B cell (primary cell): ENCODE results near the gene KRT82. TPM values are rescaled to one million over a fixed set of nuclear protein-coding genes. Genes with fewer than 3 reads are reported as not detected.

Experiments used
- ATAC-seq: fragments of 200-7000 bp; cut with Tn5 transposase; one replicate; pipeline ENCODE4 v1.10.0; 2021; ENCODE audit warnings: low read depth, mild to moderate bottlenecking, moderate number of reproducible peaks, moderate library complexity
- CTCF ChIA-PET: fragments of 350-600 bp; sonication (Branson Sonifier 250); formaldehyde crosslinking; loops from one replicate; lab custom pipeline; 2021; ENCODE audit warnings: antibody characterized with exemption, inconsistent platforms; lab: Charles Lee
- POLR2A ChIA-PET: fragments of 350-600 bp; sonication (Branson Sonifier 250); formaldehyde crosslinking; loops from one replicate; lab custom pipeline; 2021; ENCODE audit warnings: antibody characterized with exemption; lab: Charles Lee
- DNase-seq: peaks from one replicate; pipeline ENCODE4 v3.0.0; 2013
- H2AFZ ChIP-seq: 2 replicates; pipeline ENCODE4 v1.6.1; 2012; ENCODE audit warnings: mild to moderate bottlenecking, low read depth, low read length; ENCODE audit not compliant: insufficient read depth, poor library complexity, severe bottlenecking
- H3K27ac ChIP-seq, 2 donors: 1 replicate in 1 of 2; 2 replicates in 1 of 2; pipeline ENCODE4 v1.5.1; 2012 to 2013; ENCODE audit warnings: low read length in 2 of 2, mild to moderate bottlenecking in 2 of 2, moderate library complexity in 1 of 2
- H3K27me3 ChIP-seq, 4 experiments: fragments of 200-600 bp in 1 of 4; sonication (generic) in 1 of 4; replicated peaks in 1 of 4; 1 replicate in 2 of 4; 2 replicates in 2 of 4; pipeline versions ENCODE4 v1.6.1 to v1.7.0; 2013 to 2016; ENCODE audit warnings: low read length in 3 of 4, mild to moderate bottlenecking in 2 of 4, mixed read lengths in 1 of 4, moderate library complexity in 1 of 4; ENCODE audit not compliant: insufficient read depth in 4 of 4, control insufficient read depth in 3 of 4; ENCODE audit errors: control extremely low read depth in 1 of 4
- H3K36me3 ChIP-seq, 2 experiments: replicated peaks in 1 of 2; 1 replicate in 1 of 2; 2 replicates in 1 of 2; pipeline versions ENCODE4 v1.6.1 to v1.7.1; 2013; ENCODE audit warnings: low read length in 1 of 2; ENCODE audit not compliant: insufficient read depth in 2 of 2, control insufficient read depth in 1 of 2; ENCODE audit errors: control extremely low read depth in 1 of 2, extremely low read depth in 1 of 2
- H3K4me1 ChIP-seq, 2 donors: fragments of 200-600 bp in 1 of 2; sonication (generic) in 1 of 2; 1 replicate in 1 of 2; 2 replicates in 1 of 2; pipeline versions ENCODE4 v1.5.1 to v1.6.1; 2013 to 2017; ENCODE audit warnings: low read length in 2 of 2; ENCODE audit not compliant: control insufficient read depth in 2 of 2, insufficient read depth in 2 of 2
- H3K4me2 ChIP-seq: replicated peaks from 2 replicates; pipeline ENCODE3; 2012; ENCODE audit warnings: mild to moderate bottlenecking, low read depth, low read length; ENCODE audit not compliant: poor library complexity, severe bottlenecking
- H3K4me3 ChIP-seq, 5 experiments: fragments of 200-600 bp in 1 of 5; sonication (generic) in 1 of 5; 1 replicate in 3 of 5; 2 replicates in 2 of 5; pipeline versions ENCODE4 v1.5.1 to v1.7.0; 2011 to 2016; ENCODE audit warnings: low read length in 4 of 5, mild to moderate bottlenecking in 4 of 5, low read depth in 2 of 5, control low read depth in 1 of 5, moderate library complexity in 1 of 5; ENCODE audit not compliant: insufficient read depth in 1 of 5; ENCODE audit errors: control extremely low read depth in 1 of 5, extremely low read depth in 1 of 5
- H3K79me2 ChIP-seq: fragments of 200-600 bp; sonication (generic); one replicate; pipeline ENCODE4 v1.6.0; 2016; ENCODE audit warnings: low read length; ENCODE audit not compliant: control insufficient read depth, insufficient read depth
- H3K9ac ChIP-seq: fragments of 200-600 bp; sonication (generic); 2 replicates; pipeline ENCODE4 v1.6.1; 2017; ENCODE audit warnings: mild to moderate bottlenecking, low read length, moderate library complexity
- H3K9me3 ChIP-seq, 3 donors: one replicate each; pipeline versions ENCODE4 v1.6.1 to v1.7.1; 2013; ENCODE audit warnings: low read length in 2 of 3; ENCODE audit not compliant: control insufficient read depth in 2 of 3, insufficient read depth in 1 of 3; ENCODE audit errors: control extremely low read depth in 1 of 3
- H4K20me1 ChIP-seq: 2 replicates; pipeline ENCODE4 v1.6.0; 2012; ENCODE audit warnings: mild to moderate bottlenecking, low read length; ENCODE audit not compliant: insufficient read depth, control insufficient read depth, poor library complexity, severe bottlenecking
- H3K27ac Mint-ChIP-seq: one replicate; pipeline ENCODE4 v1.8.0; 2021; ENCODE audit warnings: mixed read lengths
- H3K27me3 Mint-ChIP-seq: one replicate; pipeline ENCODE4 v1.8.0; 2021; ENCODE audit warnings: mixed read lengths
- H3K4me1 Mint-ChIP-seq: one replicate; pipeline ENCODE4 v1.8.0; 2021; ENCODE audit warnings: mixed read lengths
- H3K4me3 Mint-ChIP-seq: one replicate; pipeline ENCODE4 v1.8.0; 2021; ENCODE audit warnings: mixed read lengths
- H3K9me3 Mint-ChIP-seq: one replicate; pipeline ENCODE4 v1.8.0; 2022; ENCODE audit warnings: mixed read lengths; ENCODE audit not compliant: insufficient read depth
- EZH2 ChIP-seq: IDR thresholded peaks from 2 replicates; pipeline ENCODE4 v1.6.1; 2012; ENCODE audit warnings: borderline replicate concordance, low read depth, mild to moderate bottlenecking, moderate library complexity, low read length; ENCODE audit not compliant: insufficient read depth, poor library complexity, severe bottlenecking
- WGBS: methylation state at CpG from one replicate; pipeline ENCODE4 v1.1.5; 2013; ENCODE audit warnings: missing lambda C conversion rate; ENCODE audit not compliant: insufficient coverage; 5-methylcytosine and 5-hydroxymethylcytosine counted together
- intact Hi-C: fragments of 100-400 bp; cut with micrococcal nuclease; formaldehyde crosslinking; loops from one replicate; pipeline ENCODE4 v1.10.0; 2022
- polyA plus RNA-seq: library from polyadenylated mRNA; depleted of rRNA; stranded (reverse); fragments of >200 nt; gene quantifications from 2 replicates; pipeline ENCODE4 v1.2.3, GENCODE V29; 2012
- total RNA-seq, 2 donors: library from RNA; stranded (reverse); fragments of 120-200 nt in 1 of 2; gene quantifications; 1 replicate in 1 of 2; 2 replicates in 1 of 2; pipeline versions ENCODE4 v1.2.3 to v1.2.4, GENCODE V29; 2013 to 2022
- TF ChIP-seq, protein P1 (sequence below): fragments of 200-600 bp; IDR thresholded peaks from one replicate; pipeline ENCODE4 v1.8.0; 2022; ENCODE audit warnings: antibody characterized with exemption, mild to moderate bottlenecking

Gene KRT82
- total and polyA plus RNA-seq, 2 donors (not counting 1 experiment from before 2014, with no cell fraction given) = not detected

GRCh38 chr12:52446367-52447045 is 40.4 kb upstream of the KRT82 start:
- Histone ChIP-seq H3K4me3 (no peak overlapping the region), H3K27ac (no peak overlapping the region), H3K4me1 (no peaks in the 10 kb centered on the region), H2AFZ (no peak overlapping the region), H3K9ac (no peak overlapping the region), H3K9me3 (no peaks in the 10 kb centered on the region), H3K79me2 (no peaks in the 10 kb centered on the region), H3K4me2 (no peak overlapping the region), H3K27me3 (peaks cover 0 to 3% (median 0%) of the 10 kb centered on the region in 4 experiments), H4K20me1 (no peaks in the 10 kb centered on the region), H3K36me3 (no peaks in the 10 kb centered on the region)
- peaks cover 3% of the 10 kb centered on the region for H3K4me1 Mint-ChIP-seq
- no peak overlapping the region for H3K4me3 Mint-ChIP-seq
- 69% methylated on average over 4 of the region's 6 CpGs for WGBS
- H3K27ac Mint-ChIP-seq = no peak overlapping the region
- intact Hi-C loops = no loop called here
- CTCF ChIA-PET = no interaction called here
- peaks cover 27% of the 10 kb centered on the region for H3K27me3 Mint-ChIP-seq
- no peak for ATAC-seq
- H3K9me3 Mint-ChIP-seq = peaks cover 2% of the 10 kb centered on the region
- TF ChIP-seq, protein P1, sequence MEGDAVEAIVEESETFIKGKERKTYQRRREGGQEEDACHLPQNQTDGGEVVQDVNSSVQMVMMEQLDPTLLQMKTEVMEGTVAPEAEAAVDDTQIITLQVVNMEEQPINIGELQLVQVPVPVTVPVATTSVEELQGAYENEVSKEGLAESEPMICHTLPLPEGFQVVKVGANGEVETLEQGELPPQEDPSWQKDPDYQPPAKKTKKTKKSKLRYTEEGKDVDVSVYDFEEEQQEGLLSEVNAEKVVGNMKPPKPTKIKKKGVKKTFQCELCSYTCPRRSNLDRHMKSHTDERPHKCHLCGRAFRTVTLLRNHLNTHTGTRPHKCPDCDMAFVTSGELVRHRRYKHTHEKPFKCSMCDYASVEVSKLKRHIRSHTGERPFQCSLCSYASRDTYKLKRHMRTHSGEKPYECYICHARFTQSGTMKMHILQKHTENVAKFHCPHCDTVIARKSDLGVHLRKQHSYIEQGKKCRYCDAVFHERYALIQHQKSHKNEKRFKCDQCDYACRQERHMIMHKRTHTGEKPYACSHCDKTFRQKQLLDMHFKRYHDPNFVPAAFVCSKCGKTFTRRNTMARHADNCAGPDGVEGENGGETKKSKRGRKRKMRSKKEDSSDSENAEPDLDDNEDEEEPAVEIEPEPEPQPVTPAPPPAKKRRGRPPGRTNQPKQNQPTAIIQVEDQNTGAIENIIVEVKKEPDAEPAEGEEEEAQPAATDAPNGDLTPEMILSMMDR = no peak
- TF ChIP-seq EZH2 = no peak
- POLR2A ChIA-PET = no interaction called here
- DNase-seq = no peak

DNA sequence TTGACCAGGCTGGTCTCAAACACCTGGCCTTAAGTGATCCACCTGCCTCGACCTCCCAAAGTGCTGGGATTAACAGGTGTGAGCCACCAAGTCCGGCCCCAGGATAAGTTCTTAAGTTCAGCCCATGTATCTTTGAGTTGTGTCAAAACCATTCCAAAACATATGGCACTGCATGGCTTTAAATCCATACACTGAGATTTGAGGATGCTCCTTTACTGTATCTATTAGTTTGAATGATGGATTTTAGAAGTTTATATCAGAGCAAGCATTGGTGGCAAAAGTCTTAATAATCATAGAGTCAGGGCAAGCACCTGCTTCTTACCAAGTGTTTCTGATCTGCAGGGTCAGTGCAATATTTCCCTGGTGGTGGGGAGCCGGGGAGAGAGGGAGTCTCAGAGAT is 39.7 kb upstream of the KRT82 start:
- Histone ChIP-seq H4K20me1 (no peaks in the 10 kb centered on the region), H3K4me2 (no peak overlapping the region), H3K36me3 (no peaks in the 10 kb centered on the region), H3K4me1 (no peaks in the 10 kb centered on the region), H3K9me3 (no peaks in the 10 kb centered on the region), H3K79me2 (no peaks in the 10 kb centered on the region), H3K27me3 (peaks cover 0 to 3% (median 0%) of the 10 kb centered on the region in 4 experiments), H3K27ac (no peak overlapping the region), H2AFZ (no peak overlapping the region), H3K4me3 (no peak overlapping the region), H3K9ac (no peak overlapping the region)
- POLR2A ChIA-PET = no interaction called here
- no peak overlapping the region for H3K27ac Mint-ChIP-seq
- intact Hi-C loops = no loop called here
- TF ChIP-seq, protein P1 = no peak
- no peak for TF ChIP-seq EZH2
- WGBS = 75% methylated on average over 2 of the region's 3 CpGs
- H3K4me1 Mint-ChIP-seq = peaks cover 3% of the 10 kb centered on the region
- ATAC-seq = no peak
- CTCF ChIA-PET = no interaction called here
- H3K27me3 Mint-ChIP-seq = peaks cover 32% of the 10 kb centered on the region
- H3K4me3 Mint-ChIP-seq = no peak overlapping the region
- no peak for DNase-seq
- H3K9me3 Mint-ChIP-seq = peaks cover 2% of the 10 kb centered on the region
